Uterus (tissue), 2 donors: Measurements from ENCODE around the gene RPS16.

ENCODE experiments used
- CTCF ChIP-seq, 4 experiments: fragments of 200-600 bp in 2 of 4; fragments of 450-650 bp in 2 of 4; sonication (generic) in 2 of 4; IDR thresholded peaks; one replicate each; pipeline ENCODE4 v1.5.1; 2016 to 2019; ENCODE audit warnings: antibody characterized with exemption in 4 of 4, mild to moderate bottlenecking in 2 of 4, moderate library complexity in 1 of 4
- POLR2A ChIP-seq, 2 donors: fragments of 450-650 bp; IDR thresholded peaks; one replicate each; pipeline ENCODE4 v1.6.1; 2016; ENCODE audit warnings: antibody characterized with exemption in 2 of 2, mild to moderate bottlenecking in 1 of 2, moderate library complexity in 1 of 2

GRCh38 chr19:39479916-39480315 is 44.2 kb upstream of the RPS16 start:
- TF ChIP-seq CTCF (IDR thresholded peaks at IDR 0.05), result no peak
- TF ChIP-seq POLR2A (IDR thresholded peaks at IDR 0.05), result no peak
